ENCODE measurements around the gene FARS2. TPM values are rescaled to one million over a fixed set of nuclear protein-coding genes. Genes with fewer than 3 reads are reported as not detected.

FARS2 gene
- total RNA-seq, 5 donors from 2014 or later (not counting 1 experiment from before 2014, with no cell fraction given) = 17.9 to 24.2 (median 20.3) TPM

DNA sequence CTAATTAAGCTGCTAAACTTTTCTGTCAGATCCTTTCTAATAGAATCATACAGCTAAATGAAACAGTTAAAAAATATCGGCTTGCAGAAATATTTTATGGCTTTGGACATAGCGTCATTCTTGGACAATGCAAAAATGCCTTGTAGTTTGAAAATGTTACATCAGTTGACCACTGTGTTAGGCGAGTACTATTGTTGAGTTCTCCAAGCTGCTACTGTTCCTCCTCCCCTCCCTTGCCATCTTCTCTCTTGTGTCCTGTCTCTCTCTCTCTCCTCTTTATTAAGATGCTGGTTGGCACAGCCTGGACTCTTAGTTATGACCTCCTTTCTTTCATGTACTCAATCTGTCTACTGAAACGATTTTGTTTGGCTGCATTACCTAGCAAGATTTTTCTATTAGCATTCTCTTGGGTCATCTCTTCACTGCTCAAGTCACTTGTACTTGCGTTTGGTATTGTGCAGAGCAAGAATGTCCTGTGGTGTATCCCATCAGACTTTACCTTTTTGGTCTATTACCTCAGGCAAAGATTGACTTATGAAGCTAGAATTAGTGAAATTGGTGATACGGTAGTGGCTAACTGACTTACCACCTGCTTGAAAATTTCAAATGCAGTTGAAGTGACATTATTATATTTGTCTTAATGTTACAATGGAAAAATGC, 127.9 kb downstream of the FARS2 start:
- Histone ChIP-seq H3K4me3 (ENCODE audit: control insufficient read depth in 1 of 2, extremely low read depth in 1 of 2, low read length in 1 of 2) (no peak overlapping the region), H3K27ac (ENCODE audit: low read length) (no peak overlapping the region), H3K9me3 (no peaks in the 10 kb centered on the region), H3K36me3 (ENCODE audit: control insufficient read depth in 2 of 2, extremely low read depth in 1 of 2, insufficient read depth in 1 of 2, low read length in 1 of 2) (no peaks in the 10 kb centered on the region), H3K27me3 (replicated peaks in 1 of 2; ENCODE audit: control insufficient read depth in 2 of 2, extremely low read depth in 1 of 2, insufficient read depth in 2 of 2, low read length in 1 of 2) (no peaks in the 10 kb centered on the region), H3K4me1 (ENCODE audit: control insufficient read depth in 1 of 2, extremely low read depth in 1 of 2, insufficient read depth in 2 of 2, low read length in 2 of 2) (no peaks in the 10 kb centered on the region)
- ATAC-seq (replicated peaks in 1 of 4) = no peak
- Mint-ChIP-seq H3K27me3 (no peaks in the 10 kb centered on the region), H3K4me3 (no peak overlapping the region), H3K27ac (no peak overlapping the region), H3K36me3 (no peaks in the 10 kb centered on the region), H3K4me1 (peaks cover 7 to 22% (median 9%) of the 10 kb centered on the region in 3 donors), H3K9me3 (no peaks in the 10 kb centered on the region)
- CTCF ChIA-PET = interaction anchor here in 1 of 2 donors (0.6 kb wide), 1 partner anchor 67 kb away, joined by 6 read pairs; no protein-coding TSS in a partner anchor
- DNase-seq = no peak
- POLR2A ChIA-PET = no interaction called here
- 100% methylated on average over 1 of the region's 6 CpGs for WGBS (ENCODE audit: insufficient coverage)

DNA sequence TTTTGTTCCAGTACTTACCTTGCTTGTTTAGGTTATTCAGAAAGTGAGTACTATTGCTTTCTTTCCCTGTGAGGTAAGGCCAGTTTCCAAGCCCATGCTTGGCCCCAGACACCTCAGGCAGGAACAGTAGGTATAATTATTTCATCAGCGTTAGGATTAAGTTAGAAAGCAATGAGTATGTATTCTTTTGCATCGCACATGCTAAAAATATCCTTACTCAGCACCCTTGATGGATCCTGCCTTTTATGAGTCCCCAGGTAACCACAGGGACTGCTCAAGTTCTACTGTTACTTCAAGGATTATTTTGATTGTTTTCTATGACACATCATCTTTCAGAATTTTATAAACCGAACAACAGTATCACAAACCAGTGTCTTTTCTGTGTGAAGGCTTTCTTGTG, 128.9 kb downstream of the FARS2 start:
- Histone ChIP-seq H3K27ac (ENCODE audit: low read length) (no peak overlapping the region), H3K36me3 (ENCODE audit: control insufficient read depth in 2 of 2, extremely low read depth in 1 of 2, insufficient read depth in 1 of 2, low read length in 1 of 2) (no peaks in the 10 kb centered on the region), H3K4me1 (ENCODE audit: control insufficient read depth in 1 of 2, extremely low read depth in 1 of 2, insufficient read depth in 2 of 2, low read length in 2 of 2) (no peaks in the 10 kb centered on the region), H3K4me3 (ENCODE audit: control insufficient read depth in 1 of 2, extremely low read depth in 1 of 2, low read length in 1 of 2) (no peak overlapping the region), H3K27me3 (replicated peaks in 1 of 2; ENCODE audit: control insufficient read depth in 2 of 2, extremely low read depth in 1 of 2, insufficient read depth in 2 of 2, low read length in 1 of 2) (no peaks in the 10 kb centered on the region), H3K9me3 (no peaks in the 10 kb centered on the region)
- DNase-seq (no peak), ATAC-seq (replicated peaks in 1 of 4) (no peak)
- Mint-ChIP-seq H3K27ac (no peak overlapping the region), H3K4me1 (peaks cover 7 to 22% (median 7%) of the 10 kb centered on the region in 3 donors), H3K4me3 (no peak overlapping the region), H3K9me3 (no peaks in the 10 kb centered on the region), H3K36me3 (no peaks in the 10 kb centered on the region), H3K27me3 (no peaks in the 10 kb centered on the region)
- no CpG with 5 or more reads among the region's 3 CpGs for WGBS (ENCODE audit: insufficient coverage)
- CTCF ChIA-PET = no interaction called here
- POLR2A ChIA-PET = no interaction called here

DNA sequence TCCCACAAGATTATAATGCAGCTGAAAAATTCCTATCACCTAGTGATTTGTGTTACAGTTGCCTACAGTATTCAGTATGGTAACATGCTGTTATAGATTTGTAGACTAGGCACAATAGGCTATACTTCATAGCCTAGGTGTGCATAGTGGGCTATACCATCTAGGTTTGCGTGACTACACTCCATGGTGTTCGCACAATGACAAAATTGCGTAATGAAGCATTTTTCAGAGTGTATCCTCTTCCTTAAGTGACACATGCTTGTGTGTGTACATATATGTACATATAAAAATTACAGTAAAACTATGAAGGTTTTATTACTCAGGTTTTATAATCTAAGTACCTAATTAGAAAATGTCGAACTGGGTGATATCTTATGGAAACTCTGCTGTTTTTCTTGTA, 133.0 kb downstream of the FARS2 start:
- no peak for DNase-seq
- ChIA-PET POLR2A (no interaction called here), CTCF (no interaction called here)
- Histone ChIP-seq H3K36me3 (ENCODE audit: control insufficient read depth in 2 of 2, extremely low read depth in 1 of 2, insufficient read depth in 1 of 2, low read length in 1 of 2) (no peaks in the 10 kb centered on the region), H3K9me3 (no peaks in the 10 kb centered on the region), H3K27me3 (replicated peaks in 1 of 2; ENCODE audit: control insufficient read depth in 2 of 2, extremely low read depth in 1 of 2, insufficient read depth in 2 of 2, low read length in 1 of 2) (no peaks in the 10 kb centered on the region), H3K4me3 (ENCODE audit: control insufficient read depth in 1 of 2, extremely low read depth in 1 of 2, low read length in 1 of 2) (no peak overlapping the region), H3K4me1 (ENCODE audit: control insufficient read depth in 1 of 2, extremely low read depth in 1 of 2, insufficient read depth in 2 of 2, low read length in 2 of 2) (no peaks in the 10 kb centered on the region), H3K27ac (ENCODE audit: low read length) (no peak overlapping the region)
- Mint-ChIP-seq H3K9me3 (no peaks in the 10 kb centered on the region), H3K4me1 (peaks cover 6 to 17% (median 10%) of the 10 kb centered on the region in 3 donors), H3K36me3 (no peaks in the 10 kb centered on the region), H3K27me3 (no peaks in the 10 kb centered on the region), H3K27ac (no peak overlapping the region), H3K4me3 (no peak overlapping the region)
- no CpG with 5 or more reads among the region's 4 CpGs for WGBS (ENCODE audit: insufficient coverage)
- ATAC-seq (replicated peaks in 1 of 4) = no peak

DNA sequence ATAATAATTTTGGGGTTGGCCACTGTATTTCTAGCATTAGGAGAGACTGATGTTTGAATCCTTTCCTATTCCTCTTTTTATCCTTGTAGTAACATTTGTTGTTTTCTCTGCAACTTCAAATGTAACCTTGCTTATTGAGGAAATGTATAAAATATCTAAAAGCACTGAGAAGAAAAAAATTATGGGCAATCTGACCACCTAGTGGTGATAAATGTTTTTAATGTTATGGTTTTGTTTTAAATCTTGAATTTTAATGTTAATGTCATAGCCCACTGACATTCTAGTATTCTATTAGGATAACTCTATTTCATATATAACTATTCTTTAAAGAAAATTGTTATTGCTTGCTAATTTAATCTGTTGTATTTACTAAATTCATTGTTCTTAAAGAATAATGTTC, 134.4 kb downstream of the FARS2 start:
- Mint-ChIP-seq H3K27me3 (no peaks in the 10 kb centered on the region), H3K9me3 (no peaks in the 10 kb centered on the region), H3K4me1 (peaks cover 7 to 11% (median 9%) of the 10 kb centered on the region in 3 donors), H3K27ac (no peak overlapping the region), H3K4me3 (no peak overlapping the region), H3K36me3 (no peaks in the 10 kb centered on the region)
- ATAC-seq (replicated peaks in 1 of 4) (no peak), DNase-seq (no peak)
- H3K9me3 ChIP-seq = no peaks in the 10 kb centered on the region
- no peaks in the 10 kb centered on the region for H3K4me1 ChIP-seq (ENCODE audit: control insufficient read depth in 1 of 2, extremely low read depth in 1 of 2, insufficient read depth in 2 of 2, low read length in 2 of 2)
- H3K27me3 ChIP-seq (replicated peaks in 1 of 2; ENCODE audit: control insufficient read depth in 2 of 2, extremely low read depth in 1 of 2, insufficient read depth in 2 of 2, low read length in 1 of 2) = no peaks in the 10 kb centered on the region
- ChIA-PET POLR2A (no interaction called here), CTCF (interaction anchor here in 1 of 2 donors (0.6 kb wide), 1 partner anchor 1282 kb away, joined by 7 read pairs; no protein-coding TSS in a partner anchor)
- no peak overlapping the region for H3K4me3 ChIP-seq (ENCODE audit: control insufficient read depth in 1 of 2, extremely low read depth in 1 of 2, low read length in 1 of 2)
- H3K27ac ChIP-seq (ENCODE audit: low read length) = no peak overlapping the region
- H3K36me3 ChIP-seq (ENCODE audit: control insufficient read depth in 2 of 2, extremely low read depth in 1 of 2, insufficient read depth in 1 of 2, low read length in 1 of 2) = no peaks in the 10 kb centered on the region

DNA sequence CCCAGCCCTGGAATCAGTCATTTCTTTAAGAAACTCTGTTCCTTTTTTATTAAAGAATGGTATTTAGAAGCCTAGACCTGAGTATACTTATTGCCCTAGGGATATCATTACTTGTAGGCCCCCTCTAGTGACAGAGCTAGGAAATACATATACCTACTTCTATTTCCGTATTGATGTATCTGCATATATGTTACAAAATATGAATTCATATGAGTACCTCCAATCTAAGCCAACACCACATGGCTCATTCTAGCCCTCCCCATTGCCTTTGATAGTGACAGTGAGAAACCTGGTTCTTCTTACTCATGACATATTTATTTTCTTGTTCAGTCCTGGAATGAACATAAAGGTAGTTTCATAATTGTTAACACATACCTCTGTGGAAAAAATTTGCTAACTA, 137.2 kb downstream of the FARS2 start:
- POLR2A ChIA-PET = no interaction called here

GRCh38 chr6:5399391-5399790, 138.1 kb downstream of the FARS2 start:
- CTCF ChIA-PET = interaction anchor here in 1 of 2 donors (1.2 kb wide), 1 partner anchor 256 kb away, joined by 4 read pairs; no protein-coding TSS in a partner anchor
- ATAC-seq (replicated peaks in 1 of 4) = no peak
- Histone ChIP-seq H3K4me1 (ENCODE audit: control insufficient read depth in 1 of 2, extremely low read depth in 1 of 2, insufficient read depth in 2 of 2, low read length in 2 of 2) (no peaks in the 10 kb centered on the region), H3K4me3 (ENCODE audit: control insufficient read depth in 1 of 2, extremely low read depth in 1 of 2, low read length in 1 of 2) (no peak overlapping the region), H3K27me3 (replicated peaks in 1 of 2; ENCODE audit: control insufficient read depth in 2 of 2, extremely low read depth in 1 of 2, insufficient read depth in 2 of 2, low read length in 1 of 2) (no peaks in the 10 kb centered on the region), H3K27ac (ENCODE audit: low read length) (no peak overlapping the region), H3K36me3 (ENCODE audit: control insufficient read depth in 2 of 2, extremely low read depth in 1 of 2, insufficient read depth in 1 of 2, low read length in 1 of 2) (no peaks in the 10 kb centered on the region), H3K9me3 (no peaks in the 10 kb centered on the region)
- no peak overlapping the region for H3K4me3 Mint-ChIP-seq
- peaks cover 6% of the 10 kb centered on the region for H3K36me3 Mint-ChIP-seq
- no CpG with 5 or more reads among the region's 2 CpGs for WGBS (ENCODE audit: insufficient coverage)
- H3K9me3 Mint-ChIP-seq = peaks cover 0 to 5% (median 5%) of the 10 kb centered on the region in 3 donors
- POLR2A ChIA-PET = no interaction called here
- H3K27me3 Mint-ChIP-seq = no peaks in the 10 kb centered on the region
- peaks cover 2 to 14% (median 10%) of the 10 kb centered on the region in 3 donors for H3K4me1 Mint-ChIP-seq
- no peak overlapping the region for H3K27ac Mint-ChIP-seq
- no peak for DNase-seq

More for the DNA sequence above, 137.2 kb downstream of the FARS2 start:
- WGBS (ENCODE audit: insufficient coverage) = no CpG with 5 or more reads among the region's 1 CpG
- Histone ChIP-seq H3K4me1 (ENCODE audit: control insufficient read depth in 1 of 2, extremely low read depth in 1 of 2, insufficient read depth in 2 of 2, low read length in 2 of 2) (no peaks in the 10 kb centered on the region), H3K27me3 (replicated peaks in 1 of 2; ENCODE audit: control insufficient read depth in 2 of 2, extremely low read depth in 1 of 2, insufficient read depth in 2 of 2, low read length in 1 of 2) (no peaks in the 10 kb centered on the region), H3K4me3 (ENCODE audit: control insufficient read depth in 1 of 2, extremely low read depth in 1 of 2, low read length in 1 of 2) (no peak overlapping the region), H3K36me3 (ENCODE audit: control insufficient read depth in 2 of 2, extremely low read depth in 1 of 2, insufficient read depth in 1 of 2, low read length in 1 of 2) (no peaks in the 10 kb centered on the region), H3K27ac (ENCODE audit: low read length) (no peak overlapping the region), H3K9me3 (no peaks in the 10 kb centered on the region)
- peak in 1 of 35 experiments; percentile 60 for DNase-seq
- Mint-ChIP-seq H3K27me3 (no peaks in the 10 kb centered on the region), H3K4me3 (no peak overlapping the region), H3K27ac (no peak overlapping the region), H3K36me3 (peaks cover 6% of the 10 kb centered on the region), H3K9me3 (peaks cover 0 to 5% (median 5%) of the 10 kb centered on the region in 3 donors), H3K4me1 (peaks cover 2 to 14% (median 10%) of the 10 kb centered on the region in 3 donors)
- CTCF ChIA-PET = interaction anchor here in 1 of 2 donors (1.2 kb wide), 1 partner anchor 255 kb away, joined by 4 read pairs; no protein-coding TSS in a partner anchor
- peak; percentile 54 to 77 (median 61) for ATAC-seq (replicated peaks in 1 of 4)
